Hematopoietic multipotent progenitor cell (in vitro differentiated cells): ENCODE measurements around the gene CD3G. TPM values are rescaled to one million over a fixed set of nuclear protein-coding genes. Genes with fewer than 3 reads are reported as not detected.
A peak's percentile ranks its signal among the peaks of the same experiment; 100 is the strongest.

Experiments used
- DNase-seq, 3 donors: peaks; one replicate each; pipeline ENCODE4 v3.0.0-alpha.2; 2011 to 2015; ENCODE audit warnings: low read depth in 2 of 3, low spot score in 2 of 3
- total RNA-seq: library from RNA; depleted of rRNA; stranded (reverse); fragments of >200 nt; gene quantifications from one replicate; pipeline ENCODE4 v1.2.3, GENCODE V29; 2012

The CD3G gene
- total RNA-seq, 1 donor, result under 0.01 TPM

- no peak for DNase-seq
Observed at GRCh38 chr11:118322721-118323120, 21.4 kb upstream of the CD3G start.

GRCh38 chr11:118325283-118325682 is 18.9 kb upstream of the CD3G start:
- no peak for DNase-seq

GRCh38 chr11:118328745-118329144 is 15.4 kb upstream of the CD3G start:
- no peak for DNase-seq

GRCh38 chr11:118334745-118335144 is 9.4 kb upstream of the CD3G start:
- DNase-seq, result no peak

- peak in 2 of 3 donors; percentile 56 to 71 for DNase-seq
Observed at GRCh38 chr11:118338637-118339061, 5.5 kb upstream of the CD3G start.

- DNase-seq, result no peak
Observed at GRCh38 chr11:118339281-118339961, 4.7 kb upstream of the CD3G start.

GRCh38 chr11:118340449-118340848 is 3.7 kb upstream of the CD3G start:
- DNase-seq, result no peak

- no peak for DNase-seq
Observed at GRCh38 chr11:118341261-118341660, 2.9 kb upstream of the CD3G start.

- DNase-seq, result no peak
Observed at GRCh38 chr11:118341815-118342489, 2.2 kb upstream of the CD3G start.

GRCh38 chr11:118342503-118343161 is 1.5 kb upstream of the CD3G start, which contains the start of gene CD3D:
CD3D (minus strand) TSS chr11:118342705; CDS start chr11:118342607, 98 bp downstream.
- DNase-seq, result no peak

- DNase-seq, result no peak
Observed at GRCh38 chr11:118343248-118343647, 896 bp upstream of the CD3G start.

GRCh38 chr11:118349475-118349874 is 5.3 kb downstream of the CD3G start:
- no peak for DNase-seq

GRCh38 chr11:118353084-118353710 is 9.1 kb downstream of the CD3G start:
- DNase-seq, result peak in 2 of 3 donors; percentile 46 to 80

GRCh38 chr11:118358071-118358470 is 13.9 kb downstream of the CD3G start:
- no peak for DNase-seq

- peak; percentile 94 to 96 (median 95) for DNase-seq
Observed at GRCh38 chr11:118359295-118359958, 15.3 kb downstream of the CD3G start, which contains the start of gene UBE4A. UBE4A (plus strand) TSS chr11:118359600; CDS start chr11:118365081, 5,481 bp downstream.

- no peak for DNase-seq
Observed at GRCh38 chr11:118364956-118365615, 20.9 kb downstream of the CD3G start.

- DNase-seq, result no peak
Observed at GRCh38 chr11:118366287-118366686, 22.1 kb downstream of the CD3G start.

GRCh38 chr11:118370774-118371173 is 26.6 kb downstream of the CD3G start:
- no peak for DNase-seq

- no peak for DNase-seq
Observed at GRCh38 chr11:118373263-118373662, 29.1 kb downstream of the CD3G start.

- no peak for DNase-seq
Observed at GRCh38 chr11:118373871-118374270, 29.7 kb downstream of the CD3G start.
